Activated CD4-positive, alpha-beta T cell treated with anti-CD3 and anti-CD28 coated beads for 24 hours (primary cell): ENCODE measurements around the gene CFI.

ENCODE experiments used
- DNase-seq, 2 donors: peaks; one replicate each; pipeline ENCODE4 v3.0.0-alpha.2; 2020; ENCODE audit warnings: low read depth in 2 of 2

Gene CFI

GRCh38 chr4:109801895-109802319, at the start of gene CFI:
Gene CFI (minus strand): TSS chr4:109801999. CDS start chr4:109801971, 28 bp downstream.
- no peak for DNase-seq

- DNase-seq: no peak
Observed at GRCh38 chr4:109850601-109851000, 48.8 kb upstream of the CFI start.

- DNase-seq: no peak
Observed at GRCh38 chr4:109848501-109848900, 46.7 kb upstream of the CFI start.

DNA sequence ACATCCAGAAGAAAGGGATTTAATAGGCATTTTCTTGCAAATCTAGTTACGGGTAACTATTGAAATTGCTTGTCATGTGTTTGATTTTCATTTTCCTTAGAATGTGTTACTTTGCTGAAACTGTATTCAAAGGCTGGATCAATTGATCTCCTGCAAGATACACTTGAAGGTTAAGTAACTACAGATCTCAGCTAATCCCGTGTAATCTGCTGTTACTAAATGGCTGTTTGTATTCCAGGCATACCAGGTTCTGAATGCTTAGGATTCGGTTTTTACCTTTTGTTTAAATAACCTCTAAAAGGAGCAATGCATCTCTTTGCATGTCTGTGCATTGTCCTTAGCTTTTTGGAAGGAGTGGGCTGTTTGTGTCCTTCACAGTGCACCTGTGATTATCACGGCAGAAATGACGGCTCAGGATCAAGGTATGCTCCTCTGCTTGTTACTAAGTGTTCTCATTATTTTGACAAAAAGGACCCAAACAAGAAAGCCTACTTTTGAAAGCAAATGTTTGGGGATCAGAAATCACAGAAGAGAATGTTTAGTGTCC, 46.2 kb upstream of the CFI start, which contains the start of gene LRIT3:
TSS of gene LRIT3 (plus strand) at position 212 of the 547 bp plus-strand sequence. CDS start at position 307, 95 bp downstream.
- DNase-seq: no peak

GRCh38 chr4:109846395-109847098, 44.7 kb upstream of the CFI start:
- DNase-seq: no peak

GRCh38 chr4:109836985-109837384, 35.2 kb upstream of the CFI start:
- DNase-seq: no peak

- DNase-seq: no peak
Observed at GRCh38 chr4:109833756-109834155, 32.0 kb upstream of the CFI start.

GRCh38 chr4:109827672-109828071, 25.9 kb upstream of the CFI start, which contains the start of gene RRH:
Gene RRH (plus strand): TSS chr4:109827972. CDS start chr4:109828028, 56 bp downstream.
- DNase-seq: no peak

GRCh38 chr4:109826719-109827118, 24.9 kb upstream of the CFI start:
- DNase-seq: no peak

- DNase-seq: no peak
Observed at GRCh38 chr4:109821185-109821584, 19.4 kb upstream of the CFI start.

DNA sequence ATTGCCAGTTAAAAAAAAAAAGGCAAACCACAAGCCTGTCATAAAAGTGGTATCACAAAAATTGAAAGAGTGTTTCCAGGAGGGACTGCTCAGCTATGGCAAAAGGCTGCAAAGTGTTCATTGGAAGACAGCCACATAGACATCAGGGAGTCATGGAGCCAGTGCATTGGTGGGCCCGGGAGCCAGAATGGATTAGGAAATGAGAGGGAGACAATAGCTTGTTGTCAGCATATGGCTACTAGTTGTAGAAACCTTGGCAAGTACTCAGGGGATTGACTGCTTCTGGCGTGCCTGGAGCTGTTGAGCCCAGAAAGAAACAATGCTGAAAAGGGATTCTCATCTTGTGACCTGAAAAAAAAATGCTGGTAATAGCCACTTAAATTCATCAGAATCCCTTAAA, 18.8 kb upstream of the CFI start:
- no peak for DNase-seq

DNA sequence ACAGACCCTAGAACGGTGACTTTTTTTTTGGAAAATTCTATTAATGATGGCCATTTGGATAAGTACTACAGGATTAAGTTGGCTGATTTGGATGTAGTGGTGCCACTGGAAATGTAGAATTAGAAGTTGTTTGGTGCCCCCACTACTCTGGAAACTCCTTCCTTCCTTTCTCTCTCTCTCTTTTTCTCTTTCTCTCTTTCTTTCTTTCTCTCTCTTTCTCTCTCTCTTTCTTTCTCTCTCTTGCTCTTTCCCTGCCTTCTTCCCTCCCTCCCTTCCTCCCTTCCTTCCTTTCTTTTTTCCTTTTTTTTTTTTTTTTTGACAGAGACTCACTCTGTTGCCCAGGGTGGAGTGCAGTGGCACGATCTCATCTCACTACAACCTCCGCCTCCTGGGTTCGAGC, 16.5 kb upstream of the CFI start:
- DNase-seq: no peak

DNA sequence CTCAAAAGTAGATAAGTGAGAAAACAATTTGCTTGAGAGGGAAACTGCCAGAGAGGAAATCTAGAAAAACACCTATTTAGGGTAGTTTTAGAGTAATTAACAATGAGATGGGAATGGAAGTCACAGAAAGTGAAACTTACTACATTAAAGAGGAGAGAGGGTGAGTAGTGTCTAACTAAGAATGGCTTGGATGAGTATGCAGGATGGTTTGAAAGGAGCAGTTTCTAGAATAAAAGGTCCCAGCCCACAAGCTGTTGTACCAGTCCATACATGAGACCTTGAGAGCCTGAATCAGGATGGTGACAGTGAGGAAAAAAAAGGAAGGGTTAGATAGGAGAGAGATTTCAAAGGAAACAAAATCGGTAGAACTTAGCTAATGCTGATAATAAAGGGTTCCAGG, 15.1 kb upstream of the CFI start:
- no peak for DNase-seq

DNA sequence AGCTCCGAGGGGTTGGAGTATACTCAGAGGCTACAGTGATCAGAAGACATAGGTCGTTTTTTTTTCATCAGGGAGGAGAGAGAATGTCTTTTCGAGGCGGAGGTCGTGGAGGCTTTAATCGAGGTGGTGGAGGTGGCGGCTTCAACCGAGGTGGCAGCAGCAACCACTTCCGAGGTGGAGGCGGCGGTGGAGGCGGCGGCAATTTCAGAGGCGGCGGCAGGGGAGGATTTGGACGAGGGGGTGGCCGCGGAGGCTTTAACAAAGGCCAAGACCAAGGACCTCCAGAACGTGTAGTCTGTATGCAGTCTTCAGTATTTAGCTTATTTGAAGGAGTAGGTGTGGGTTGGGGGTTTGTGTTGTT, 14.3 kb upstream of the CFI start:
- peak; percentile 23 to 25 for DNase-seq

GRCh38 chr4:109815151-109816081, 13.6 kb upstream of the CFI start, which contains the start of gene GAR1:
Gene GAR1 (plus strand): TSS chr4:109815762. CDS start chr4:109816165, 403 bp downstream.
- peak; percentile 74 to 83 for DNase-seq

- no peak for DNase-seq
Observed at GRCh38 chr4:109811707-109812106, 9.9 kb upstream of the CFI start.

DNA sequence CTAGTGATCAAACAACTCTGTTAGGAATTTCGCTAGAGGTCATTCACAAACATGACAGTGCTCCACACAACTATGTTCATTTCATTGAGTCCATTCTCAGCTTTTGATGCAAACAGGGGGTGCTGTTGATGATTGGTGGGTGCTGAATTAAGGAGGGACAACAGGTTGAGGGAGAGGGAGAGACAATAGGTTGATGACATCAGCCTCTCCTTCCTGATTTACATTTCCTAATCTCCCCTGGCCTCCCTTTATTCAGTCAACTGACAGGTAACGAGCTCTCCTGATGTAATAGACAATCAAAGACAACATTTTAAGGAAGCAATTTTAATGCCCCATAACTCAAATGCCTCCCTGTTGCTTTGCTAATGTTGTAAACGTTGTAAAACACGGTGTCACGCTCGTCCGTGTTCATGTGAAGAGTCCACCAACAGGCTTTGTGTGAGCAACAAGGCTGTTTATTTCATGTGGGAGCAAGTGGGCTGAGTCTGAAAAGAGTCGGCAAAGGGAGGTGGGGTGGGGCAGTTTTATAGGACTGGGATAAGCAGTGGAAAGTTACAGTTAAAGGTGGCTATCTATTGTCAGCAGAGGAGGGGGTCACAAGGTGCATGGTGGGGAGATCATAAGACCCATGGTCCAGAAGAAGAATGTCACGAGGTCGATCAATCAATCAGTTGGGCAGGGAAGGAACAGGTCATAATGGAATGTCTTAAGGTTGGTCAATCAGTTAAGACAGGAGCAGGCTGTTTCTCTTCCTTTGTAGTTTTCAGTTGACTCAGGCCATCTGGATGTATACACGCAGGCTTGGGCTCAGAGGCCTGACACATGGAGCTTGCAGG, 9.0 kb upstream of the CFI start:
- no peak for DNase-seq

GRCh38 chr4:109809655-109810054, 7.9 kb upstream of the CFI start:
- no peak for DNase-seq

GRCh38 chr4:109803924-109804571, 2.2 kb upstream of the CFI start:
- DNase-seq: no peak

GRCh38 chr4:109801099-109801789, 555 bp downstream of the CFI start:
- no peak for DNase-seq
